K562 (cell line): Measurements from ENCODE around the gene NDUFAF4. TPM values are rescaled to one million over a fixed set of nuclear protein-coding genes. Genes with fewer than 3 reads are reported as not detected.
A peak's percentile ranks its signal among the peaks of the same experiment; 100 is the strongest.

ENCODE experiments used
- CBX1 ChIP-seq: sonication (generic); IDR thresholded peaks from 2 replicates; pipeline ENCODE4 v1.6.1; 2016; ENCODE audit warnings: antibody characterized with exemption, low read depth, mild to moderate bottlenecking
- CC2D1A ChIP-seq: fragments of 450-650 bp; IDR thresholded peaks from 2 replicates; pipeline ENCODE4 v1.6.1; 2017; ENCODE audit warnings: mild to moderate bottlenecking
- CHD4 ChIP-seq: fragments of 200-600 bp; sonication (generic); IDR thresholded peaks from 3 replicates; pipeline ENCODE4 v1.6.1; 2012; ENCODE audit warnings: low read depth, mild to moderate bottlenecking, mixed read lengths, low read length, inconsistent platforms; ENCODE audit not compliant: insufficient read depth, insufficient replicate concordance, poor library complexity, severe bottlenecking
- CTBP1 ChIP-seq: fragments of 450-650 bp; IDR thresholded peaks from 2 replicates; pipeline ENCODE4 v1.6.1; 2016; ENCODE audit warnings: borderline replicate concordance
- DMBX1 ChIP-seq: fragments of 250-450 bp; sonication (Bioruptor Pico); IDR thresholded peaks from 2 replicates; pipeline ENCODE4 v1.8.0; 2022; ENCODE audit warnings: inconsistent platforms, mild to moderate bottlenecking, moderate library complexity, borderline replicate concordance
- DPF2 ChIP-seq: fragments of 450-650 bp; IDR thresholded peaks from 2 replicates; pipeline ENCODE4 v1.6.1; 2016
- EP300 ChIP-seq: IDR thresholded peaks from 2 replicates; pipeline ENCODE4 v1.6.1; 2012; ENCODE audit warnings: low read length, improper control_type of control experiment
- ETV5 ChIP-seq: sonication (generic); formaldehyde crosslinking; IDR thresholded peaks from 2 replicates; pipeline ENCODE4 v1.4.0; 2020; ENCODE audit warnings: low read depth, mild to moderate bottlenecking, missing genetic modification reagents
- FOXK2 ChIP-seq, 2 experiments: fragments of 450-650 bp; IDR thresholded peaks in 1 of 2; conservative IDR thresholded peaks in 1 of 2; 2 replicates each; pipeline ENCODE4 v1.6.1; 2016; ENCODE audit warnings: low read depth in 2 of 2, mild to moderate bottlenecking in 1 of 2
- HIVEP1 ChIP-seq: fragments of 250-450 bp; sonication (Bioruptor Pico); IDR thresholded peaks from 2 replicates; pipeline ENCODE4 v1.4.0; 2020; ENCODE audit warnings: mild to moderate bottlenecking
- JUN ChIP-seq, 2 experiments: sonication (generic) in 1 of 2; formaldehyde crosslinking in 1 of 2; IDR thresholded peaks; 2 replicates each; pipeline versions ENCODE4 v1.6.1 to v1.8.0; 2012 to 2022; ENCODE audit warnings: borderline replicate concordance in 2 of 2, mild to moderate bottlenecking in 2 of 2, improper control_type of control experiment in 1 of 2, low read depth in 1 of 2, low read length in 1 of 2, missing genetic modification reagents in 1 of 2
- MCM5 ChIP-seq: fragments of 450-650 bp; IDR thresholded peaks from 2 replicates; pipeline ENCODE4 v1.6.1; 2016; ENCODE audit warnings: low read depth
- MNT ChIP-seq, 2 experiments: fragments of 450-650 bp; conservative IDR thresholded peaks; 2 replicates each; pipeline ENCODE4 v1.6.1; 2017; ENCODE audit warnings: mild to moderate bottlenecking in 2 of 2, moderate library complexity in 2 of 2
- MTA1 ChIP-seq: fragments of 450-650 bp; IDR thresholded peaks from 2 replicates; pipeline ENCODE4 v1.6.1; 2017; ENCODE audit warnings: borderline replicate concordance
- MTA2 ChIP-seq: fragments of 450-650 bp; IDR thresholded peaks from 2 replicates; pipeline ENCODE4 v1.6.1; 2016; ENCODE audit warnings: low read depth
- PHF8 ChIP-seq: fragments of 200-600 bp; sonication (generic); IDR thresholded peaks from 2 replicates; pipeline ENCODE4 v1.6.1; 2012; ENCODE audit warnings: mixed run types, mild to moderate bottlenecking, inconsistent platforms, low read length, moderate library complexity, borderline replicate concordance
- POLR2H ChIP-seq: IDR thresholded peaks from 2 replicates; pipeline ENCODE4 v1.6.1; 2016; ENCODE audit warnings: missing genetic modification characterization, low read depth, mild to moderate bottlenecking, control low read depth, missing compliant biosample characterization, moderate library complexity
- STAT5B ChIP-seq: fragments of 250-450 bp; sonication (Bioruptor Pico); IDR thresholded peaks from 2 replicates; pipeline ENCODE4 v1.8.0; 2021; ENCODE audit warnings: mild to moderate bottlenecking, inconsistent platforms
- TSC22D4 ChIP-seq: fragments of 450-650 bp; IDR thresholded peaks from 2 replicates; pipeline ENCODE4 v1.6.1; 2016; ENCODE audit warnings: missing genetic modification characterization, missing biosample characterization, control low read depth
- XRCC4 ChIP-seq: IDR thresholded peaks from one replicate; pipeline ENCODE4 v1.6.1; 2011; ENCODE audit not compliant: insufficient read depth, insufficient read length; ENCODE audit errors: extremely low read depth
- XRCC5 ChIP-seq: fragments of 200-400 bp; formaldehyde crosslinking; IDR thresholded peaks from 2 replicates; pipeline ENCODE4 v1.6.1; 2017; ENCODE audit warnings: low read depth, mild to moderate bottlenecking, low read length
- ZFX ChIP-seq: sonication (generic); formaldehyde crosslinking; IDR thresholded peaks from 2 replicates; pipeline ENCODE4 v1.8.0; 2022; ENCODE audit warnings: mild to moderate bottlenecking, missing genetic modification reagents, moderate library complexity
- ZKSCAN3 ChIP-seq: fragments of 250-450 bp; sonication (Bioruptor Pico); IDR thresholded peaks from 2 replicates; pipeline ENCODE4 v1.4.0; 2020
- ZNF384 ChIP-seq: IDR thresholded peaks from 2 replicates; pipeline ENCODE4 v1.6.1; 2012; ENCODE audit warnings: low read depth, low read length, improper control_type of control experiment
- ZNF436 ChIP-seq: fragments of 250-450, 450-650 bp; sonication (Bioruptor Pico); formaldehyde crosslinking; IDR thresholded peaks from 2 replicates; pipeline ENCODE4 v1.7.0; 2020; ENCODE audit warnings: mild to moderate bottlenecking
- ZNF507 ChIP-seq: conservative IDR thresholded peaks from 2 replicates; pipeline ENCODE4 v1.6.1; 2017; ENCODE audit warnings: missing genetic modification characterization, missing compliant biosample characterization
- polyA plus RNA-seq, 8 experiments: library from polyadenylated mRNA; depleted of rRNA in 4 of 8; stranded (reverse) in 5 of 8; unstranded in 3 of 8; fragments of >200 nt; fragmentation: Nextera tagmentation in 2 of 8; fragmentation: Illumina TruSeq in 1 of 8; extraction: Ambion mirVana in 2 of 8; extraction: Trizol in 1 of 8; gene quantifications; 2 replicates each; pipeline versions ENCODE4 v1.2.1 to v1.2.3, GENCODE V29; 2011 to 2014; ENCODE audit warnings: inconsistent platforms in 1 of 8, missing spikeins in 1 of 8
- total RNA-seq, 7 experiments: library from RNA; depleted of rRNA in 6 of 7; stranded (reverse); fragments of >200 nt in 6 of 7; fragmentation: Illumina TruSeq in 2 of 7; extraction: Trizol in 2 of 7; gene quantifications; 2 replicates each; pipeline versions ENCODE4 v1.2.1 to v1.2.3, GENCODE V29; 2011 to 2021; ENCODE audit warnings: low replicate concordance in 1 of 7

The NDUFAF4 gene
- total and polyA plus RNA-seq, 9 of the 15 experiments (the other 6 are each of a cell fraction or from before 2014, with no cell fraction given): 45.0 to 418 (median 136) TPM

- TF ChIP-seq XRCC5 (peak; percentile 93), ZFX (CRISPR knock-in tag) (peak; percentile 87), CTBP1 (peak; percentile 50; the same call in 1 of the 2 replicates), MTA2 (no peak), JUN (IDR thresholded peaks at IDR 0.05; ENCODE audit: borderline replicate concordance, low read depth, low read length) (peak; percentile 43; the same call in 1 of the 2 replicates), JUN (CRISPR knock-in tag; IDR thresholded peaks at IDR 0.05; ENCODE audit: borderline replicate concordance) (no peak), ZNF384 (no peak), ZKSCAN3 (CRISPR knock-in tag) (no peak), ETV5 (CRISPR knock-in tag) (peak; percentile 65; the same call in 1 of the 2 replicates), FOXK2 (conservative IDR thresholded peaks at IDR 0.05 in 1 of 2, IDR thresholded peaks at IDR 0.05 in 1 of 2; ENCODE audit: low read depth in 2 of 2) (peak in 1 of 2 experiments; percentile 72; a peak in 2 of 4 replicates), XRCC4 (no peak), POLR2H (tag) (peak; percentile 60; the same call in 1 of the 2 replicates), CBX1 (peak; percentile 26; the same call in 1 of the 2 replicates), ZNF436 (CRISPR knock-in tag) (no peak), EP300 (peak; percentile 24; the same call in 1 of the 2 replicates), HIVEP1 (CRISPR knock-in tag) (0 out of 2 replicates have a peak, but pooled peaks have one; percentile 54), ZNF507 (tag) (no peak), MNT (conservative IDR thresholded peaks at IDR 0.05) (peak; percentile 98 to 99), DPF2 (no peak), DMBX1 (CRISPR knock-in tag) (no peak), PHF8 (peak; percentile 86; the same call in 1 of the 2 replicates), STAT5B (CRISPR knock-in tag) (no peak), CC2D1A (peak; percentile 80), CHD4 (no peak), MTA1 (no peak), TSC22D4 (no peak), MCM5 (no peak)
Measured at GRCh38 chr6:96897396-96898240, at the start of gene NDUFAF4 (continued).
